GM23248 (cell line): Measurements from ENCODE around the gene OR10H1.
"Not testable (repeated sequence)": the region's sequence is repeated elsewhere in the genome, so short reads cannot be mapped to it uniquely, and the experiment has no call there.

Experiments
- EZH2 ChIP-seq: fragments of 200-600 bp; sonication (generic); IDR thresholded peaks from 2 replicates; pipeline ENCODE4 v1.6.1; 2018; ENCODE audit warnings: antibody characterized with exemption, mild to moderate bottlenecking; ENCODE audit not compliant: insufficient read depth, poor library complexity, severe bottlenecking
- EZH2phosphoT487 ChIP-seq: fragments of 200-600 bp; sonication (generic); IDR thresholded peaks from 2 replicates; pipeline ENCODE4 v1.6.1; 2018; ENCODE audit warnings: antibody characterized with exemption, moderate library complexity, mild to moderate bottlenecking, low read depth; ENCODE audit not compliant: insufficient read depth

DNA sequence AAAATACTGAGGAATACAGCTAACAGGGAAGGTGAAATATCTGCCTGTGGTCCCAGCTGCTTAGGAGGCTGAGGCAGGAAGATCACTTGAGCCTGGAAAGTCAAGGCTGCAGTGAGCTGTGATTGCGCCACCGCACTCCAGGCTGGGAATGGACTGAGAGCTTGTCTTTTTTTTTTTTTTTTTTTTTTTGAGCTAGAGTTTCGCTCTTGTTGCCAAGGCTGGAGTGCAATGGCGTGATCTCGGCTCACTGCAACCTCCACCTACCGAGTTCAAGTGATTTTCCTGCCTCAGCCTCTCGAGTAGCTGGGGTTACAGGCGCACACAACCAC is 28.4 kb upstream of the OR10H1 start:
- not testable (repeated sequence) for TF ChIP-seq EZH2, EZH2phosphoT487
